GM23338 (cell line): Measurements from ENCODE around the gene TRAF3IP1. TPM values are rescaled to one million over a fixed set of nuclear protein-coding genes. Genes with fewer than 3 reads are reported as not detected.

ENCODE experiments used
- ATAC-seq: fragments of 200-7000 bp; cut with Tn5 transposase; 3 replicates; pipeline ENCODE4 v1.9.1; 2020
- DNase-seq: peaks from one replicate; pipeline ENCODE4 v3.0.0-alpha.2; 2015; ENCODE audit warnings: low spot score
- H2AFZ ChIP-seq: fragments of 200-600 bp; sonication (generic); 2 replicates; pipeline ENCODE4 v1.8.0; 2016; ENCODE audit warnings: antibody characterized with exemption, mild to moderate bottlenecking, moderate library complexity
- H3F3A ChIP-seq: fragments of 200-600 bp; sonication (generic); replicated peaks from 2 replicates; pipeline ENCODE4 v1.8.0; 2017; ENCODE audit warnings: antibody characterized with exemption, mixed run types, low read depth
- H3K27ac ChIP-seq: fragments of 200-600 bp; sonication (generic); 2 replicates; pipeline ENCODE4 v1.6.1; 2016; ENCODE audit warnings: low read depth
- H3K27me3 ChIP-seq: fragments of 200-600 bp; sonication (generic); 2 replicates; pipeline ENCODE4 v1.8.0; 2016; ENCODE audit warnings: mild to moderate bottlenecking, mixed run types, moderate library complexity; ENCODE audit not compliant: insufficient read depth
- H3K36me3 ChIP-seq: fragments of 200-600 bp; sonication (generic); 2 replicates; pipeline ENCODE4 v1.8.0; 2016; ENCODE audit warnings: mild to moderate bottlenecking; ENCODE audit not compliant: insufficient read depth
- H3K4me1 ChIP-seq: fragments of 200-600 bp; sonication (generic); 2 replicates; pipeline ENCODE4 v1.8.0; 2016; ENCODE audit warnings: mild to moderate bottlenecking, moderate library complexity; ENCODE audit not compliant: insufficient read depth
- H3K4me2 ChIP-seq: fragments of 200-600 bp; sonication (generic); 2 replicates; pipeline ENCODE4 v1.7.1; 2017; ENCODE audit warnings: mixed run types
- H3K4me3 ChIP-seq: fragments of 200-600 bp; sonication (generic); 2 replicates; pipeline ENCODE4 v1.6.1; 2016; ENCODE audit warnings: mixed run types
- H3K79me2 ChIP-seq: fragments of 200-600 bp; sonication (generic); replicated peaks from 2 replicates; pipeline ENCODE4 v1.8.0; 2017; ENCODE audit warnings: mild to moderate bottlenecking; ENCODE audit not compliant: insufficient read depth
- H3K9me2 ChIP-seq: fragments of 200-600 bp; sonication (generic); 2 replicates; pipeline ENCODE4 v1.8.0; 2017; ENCODE audit not compliant: insufficient read depth
- H4K20me1 ChIP-seq: fragments of 200-600 bp; sonication (generic); replicated peaks from 2 replicates; pipeline ENCODE4 v1.8.0; 2017; ENCODE audit warnings: mild to moderate bottlenecking; ENCODE audit not compliant: insufficient read depth
- H3K27ac Mint-ChIP-seq: 2 replicates; pipeline ENCODE4 v1.8.0; 2020; ENCODE audit warnings: inconsistent platforms, mild to moderate bottlenecking, moderate library complexity, mixed read lengths
- H3K27me3 Mint-ChIP-seq: 3 replicates; pipeline ENCODE4 v1.8.0; 2022; ENCODE audit warnings: low read depth, mild to moderate bottlenecking, moderate library complexity, mixed read lengths, inconsistent platforms; ENCODE audit not compliant: insufficient read depth, poor library complexity
- H3K36me3 Mint-ChIP-seq: 3 replicates; pipeline ENCODE4 v1.8.0; 2021; ENCODE audit warnings: low read depth, mild to moderate bottlenecking, inconsistent platforms, moderate library complexity, mixed read lengths
- H3K4me1 Mint-ChIP-seq: 3 replicates; pipeline ENCODE4 v1.8.0; 2020; ENCODE audit warnings: mild to moderate bottlenecking, inconsistent platforms, mixed read lengths
- H3K4me3 Mint-ChIP-seq: 3 replicates; pipeline ENCODE4 v1.8.0; 2021; ENCODE audit warnings: moderate library complexity, mild to moderate bottlenecking, inconsistent platforms, mixed read lengths
- H3K9me3 Mint-ChIP-seq: 3 replicates; pipeline ENCODE4 v1.8.0; 2020; ENCODE audit warnings: moderate library complexity, mild to moderate bottlenecking, inconsistent platforms, mixed read lengths
- EZH2 ChIP-seq: fragments of 200-600 bp; sonication (generic); IDR thresholded peaks from one replicate; pipeline ENCODE4 v1.8.0; 2017; ENCODE audit warnings: antibody characterized with exemption, mild to moderate bottlenecking, low read depth; ENCODE audit not compliant: unreplicated experiment
- JUNB ChIP-seq: IDR thresholded peaks from one replicate; pipeline ENCODE4 v1.6.1; 2016; ENCODE audit warnings: antibody characterized with exemption; ENCODE audit not compliant: unreplicated experiment
- REST ChIP-seq: IDR thresholded peaks from one replicate; pipeline ENCODE4 v1.6.1; 2018; ENCODE audit warnings: antibody characterized with exemption; ENCODE audit not compliant: unreplicated experiment
- polyA plus RNA-seq: library from polyadenylated mRNA; unstranded; fragments of >200 nt; fragmentation: Nextera tagmentation; extraction: Ambion mirVana; gene quantifications from 2 replicates; pipeline ENCODE4 v1.2.1, GENCODE V29; 2016
- total RNA-seq: library from RNA; depleted of rRNA; stranded (reverse); fragments of >200 nt; shearing (Covaris generic); gene quantifications from 2 replicates; pipeline ENCODE4 v1.2.3, GENCODE V29; 2014
- TF ChIP-seq, protein P1 (sequence below), 2 experiments: fragments of 200-600 bp in 1 of 2; sonication (generic) in 1 of 2; conservative IDR thresholded peaks; 2 replicates each; pipeline versions ENCODE4 v1.5.1 to v1.6.1; 2016 to 2017; ENCODE audit warnings: antibody characterized with exemption in 2 of 2, low read depth in 2 of 2, mild to moderate bottlenecking in 2 of 2, moderate library complexity in 1 of 2

TRAF3IP1 gene
- total and polyA plus RNA-seq, 2 experiments from 2014 or later = 12.5 to 20.7 TPM

DNA sequence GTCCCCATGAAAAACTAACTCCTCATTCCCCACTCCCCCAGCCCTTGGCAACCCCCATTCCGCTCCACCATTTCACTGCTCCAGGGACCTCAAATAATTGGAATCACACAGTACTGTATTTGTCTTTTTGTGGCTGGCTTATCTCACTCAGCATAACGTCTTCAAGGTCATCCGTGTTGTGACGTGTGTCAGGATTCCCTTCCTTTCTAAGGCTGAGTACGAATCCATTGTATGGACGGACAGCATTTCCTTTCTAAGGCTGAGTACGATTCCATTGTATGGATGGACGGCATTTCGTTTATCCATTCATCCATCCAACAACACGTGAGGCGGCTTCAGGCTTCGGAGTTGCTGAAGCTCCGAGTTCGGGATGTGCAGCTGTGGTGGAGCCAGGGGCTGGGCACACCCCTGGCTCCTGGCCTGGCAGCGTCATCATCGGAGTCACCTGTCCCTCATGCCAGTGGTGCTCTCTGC, 105.2 kb downstream of the TRAF3IP1 start (continued):
- TF ChIP-seq, protein P1, sequence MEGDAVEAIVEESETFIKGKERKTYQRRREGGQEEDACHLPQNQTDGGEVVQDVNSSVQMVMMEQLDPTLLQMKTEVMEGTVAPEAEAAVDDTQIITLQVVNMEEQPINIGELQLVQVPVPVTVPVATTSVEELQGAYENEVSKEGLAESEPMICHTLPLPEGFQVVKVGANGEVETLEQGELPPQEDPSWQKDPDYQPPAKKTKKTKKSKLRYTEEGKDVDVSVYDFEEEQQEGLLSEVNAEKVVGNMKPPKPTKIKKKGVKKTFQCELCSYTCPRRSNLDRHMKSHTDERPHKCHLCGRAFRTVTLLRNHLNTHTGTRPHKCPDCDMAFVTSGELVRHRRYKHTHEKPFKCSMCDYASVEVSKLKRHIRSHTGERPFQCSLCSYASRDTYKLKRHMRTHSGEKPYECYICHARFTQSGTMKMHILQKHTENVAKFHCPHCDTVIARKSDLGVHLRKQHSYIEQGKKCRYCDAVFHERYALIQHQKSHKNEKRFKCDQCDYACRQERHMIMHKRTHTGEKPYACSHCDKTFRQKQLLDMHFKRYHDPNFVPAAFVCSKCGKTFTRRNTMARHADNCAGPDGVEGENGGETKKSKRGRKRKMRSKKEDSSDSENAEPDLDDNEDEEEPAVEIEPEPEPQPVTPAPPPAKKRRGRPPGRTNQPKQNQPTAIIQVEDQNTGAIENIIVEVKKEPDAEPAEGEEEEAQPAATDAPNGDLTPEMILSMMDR (conservative IDR thresholded peaks at IDR 0.05; ENCODE audit: low read depth in 2 of 2) = no peak
- no peak for TF ChIP-seq REST

- Histone ChIP-seq H3K4me3 (peak overlapping the region; percentile 93), H4K20me1 (peaks cover 2% of the 10 kb centered on the region; the same call in 1 of the 2 replicates), H3K9me2 (no peaks in the 10 kb centered on the region), H3K36me3 (0 out of 2 replicates have a peak, but pooled peaks cover 7% of the 10 kb centered on the region), H3K4me1 (peaks cover 15% of the 10 kb centered on the region), H3K4me2 (peak overlapping the region; percentile 95), H3F3A (no peaks in the 10 kb centered on the region), H3K27me3 (no peaks in the 10 kb centered on the region), H2AFZ (peak overlapping the region; percentile 82), H3K27ac (peak overlapping the region; percentile 95), H3K79me2 (peaks cover 40% of the 10 kb centered on the region)
- Mint-ChIP-seq H3K36me3 (peaks cover 20% of the 10 kb centered on the region), H3K9me3 (peaks cover 14% of the 10 kb centered on the region), H3K27ac (peak overlapping the region; percentile 90), H3K4me3 (peak overlapping the region; percentile 92), H3K27me3 (no peaks in the 10 kb centered on the region), H3K4me1 (peaks cover 18% of the 10 kb centered on the region)
- ATAC-seq (peak; percentile 12), DNase-seq (peak; percentile 55)
- no peak for TF ChIP-seq EZH2
- TF ChIP-seq JUNB = no peak
- no peak for TF ChIP-seq REST
Observed at GRCh38 chr2:238425979-238426567, 105.8 kb downstream of the TRAF3IP1 start.
